Measurements from ENCODE around the gene KLK3. TPM values are rescaled to one million over a fixed set of nuclear protein-coding genes. Genes with fewer than 3 reads are reported as not detected.

The KLK3 gene
- total RNA-seq, 1 experiment from 2014 or later: not detected

DNA sequence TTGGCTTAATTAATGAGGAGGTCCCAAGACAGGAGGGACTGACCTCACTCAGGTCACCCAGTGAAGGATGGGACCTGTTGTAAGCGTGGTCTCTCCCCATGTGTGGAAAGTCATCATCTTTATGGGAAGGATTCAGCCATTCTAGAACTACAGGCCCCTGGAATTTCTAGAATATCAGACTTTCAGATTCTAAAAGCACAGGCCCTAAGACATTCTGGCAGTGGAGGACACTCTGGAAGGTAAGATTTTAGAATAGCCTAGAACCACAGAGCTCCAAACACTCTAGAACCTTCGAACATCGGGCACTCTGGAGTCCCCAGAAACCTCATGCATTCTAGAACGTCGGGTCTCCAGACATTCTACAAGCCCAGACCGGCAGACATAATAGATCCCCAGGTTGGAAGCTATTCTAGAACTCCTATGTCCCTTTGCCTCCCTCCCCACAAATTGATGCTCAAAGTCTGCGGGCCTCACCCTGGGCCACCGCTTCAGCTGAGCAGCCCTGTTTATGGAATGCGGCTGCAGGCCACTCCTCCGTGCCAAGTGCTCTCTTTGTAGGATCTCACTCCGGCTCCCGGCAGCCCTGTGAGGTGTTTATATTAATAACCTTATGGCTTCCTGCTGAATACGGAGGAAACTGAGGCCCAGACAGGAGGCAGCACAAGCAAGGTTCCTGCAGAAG is 19.5 kb upstream of the KLK3 start:
- Histone ChIP-seq H3K27ac (ENCODE audit: low read length) (no peak overlapping the region), H3K27me3 (ENCODE audit: low read length) (peaks cover 35% of the 10 kb centered on the region), H3K9ac (ENCODE audit: low read length) (no peak overlapping the region), H3K9me3 (ENCODE audit: low read length) (no peaks in the 10 kb centered on the region), H3K4me2 (ENCODE audit: low read length) (peak overlapping the region; percentile 73), H3K4me3 (ENCODE audit: low read length) (peak overlapping the region; percentile 56), H4K20me1 (ENCODE audit: low read length) (no peaks in the 10 kb centered on the region), H3K36me3 (ENCODE audit: low read depth, low read length) (no peaks in the 10 kb centered on the region), H3K79me2 (ENCODE audit: low read length) (no peaks in the 10 kb centered on the region), H3K4me1 (ENCODE audit: insufficient read depth, low read length) (peaks cover 3% of the 10 kb centered on the region; the same call in 1 of the 2 replicates), H3F3A (ENCODE audit: low read length, unreplicated experiment) (no peaks in the 10 kb centered on the region), H2AFZ (ENCODE audit: low read length) (peak overlapping the region; percentile 74), H3K9me2 (replicated peaks; ENCODE audit: low read length) (no peaks in the 10 kb centered on the region)
- no peak for DNase-seq
- TF ChIP-seq, protein P1, sequence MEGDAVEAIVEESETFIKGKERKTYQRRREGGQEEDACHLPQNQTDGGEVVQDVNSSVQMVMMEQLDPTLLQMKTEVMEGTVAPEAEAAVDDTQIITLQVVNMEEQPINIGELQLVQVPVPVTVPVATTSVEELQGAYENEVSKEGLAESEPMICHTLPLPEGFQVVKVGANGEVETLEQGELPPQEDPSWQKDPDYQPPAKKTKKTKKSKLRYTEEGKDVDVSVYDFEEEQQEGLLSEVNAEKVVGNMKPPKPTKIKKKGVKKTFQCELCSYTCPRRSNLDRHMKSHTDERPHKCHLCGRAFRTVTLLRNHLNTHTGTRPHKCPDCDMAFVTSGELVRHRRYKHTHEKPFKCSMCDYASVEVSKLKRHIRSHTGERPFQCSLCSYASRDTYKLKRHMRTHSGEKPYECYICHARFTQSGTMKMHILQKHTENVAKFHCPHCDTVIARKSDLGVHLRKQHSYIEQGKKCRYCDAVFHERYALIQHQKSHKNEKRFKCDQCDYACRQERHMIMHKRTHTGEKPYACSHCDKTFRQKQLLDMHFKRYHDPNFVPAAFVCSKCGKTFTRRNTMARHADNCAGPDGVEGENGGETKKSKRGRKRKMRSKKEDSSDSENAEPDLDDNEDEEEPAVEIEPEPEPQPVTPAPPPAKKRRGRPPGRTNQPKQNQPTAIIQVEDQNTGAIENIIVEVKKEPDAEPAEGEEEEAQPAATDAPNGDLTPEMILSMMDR (conservative IDR thresholded peaks at IDR 0.05; ENCODE audit: low read depth, low read length): no peak
- TF ChIP-seq EZH2 (IDR thresholded peaks at IDR 0.05; ENCODE audit: low read length, unreplicated experiment) (no peak), EZH2phosphoT487 (IDR thresholded peaks at IDR 0.05; ENCODE audit: borderline replicate concordance, low read length) (no peak)
- BruUV-seq (replicated peaks): no TSS peak
- ChIA-PET POLR2A (ENCODE audit: unreplicated experiment) (no interaction called here), CTCF (no interaction called here)
- intact Hi-C loops (cut with micrococcal nuclease): no loop called here
- peak; percentile 25; the same call in 1 of the 2 replicates for ATAC-seq

DNA sequence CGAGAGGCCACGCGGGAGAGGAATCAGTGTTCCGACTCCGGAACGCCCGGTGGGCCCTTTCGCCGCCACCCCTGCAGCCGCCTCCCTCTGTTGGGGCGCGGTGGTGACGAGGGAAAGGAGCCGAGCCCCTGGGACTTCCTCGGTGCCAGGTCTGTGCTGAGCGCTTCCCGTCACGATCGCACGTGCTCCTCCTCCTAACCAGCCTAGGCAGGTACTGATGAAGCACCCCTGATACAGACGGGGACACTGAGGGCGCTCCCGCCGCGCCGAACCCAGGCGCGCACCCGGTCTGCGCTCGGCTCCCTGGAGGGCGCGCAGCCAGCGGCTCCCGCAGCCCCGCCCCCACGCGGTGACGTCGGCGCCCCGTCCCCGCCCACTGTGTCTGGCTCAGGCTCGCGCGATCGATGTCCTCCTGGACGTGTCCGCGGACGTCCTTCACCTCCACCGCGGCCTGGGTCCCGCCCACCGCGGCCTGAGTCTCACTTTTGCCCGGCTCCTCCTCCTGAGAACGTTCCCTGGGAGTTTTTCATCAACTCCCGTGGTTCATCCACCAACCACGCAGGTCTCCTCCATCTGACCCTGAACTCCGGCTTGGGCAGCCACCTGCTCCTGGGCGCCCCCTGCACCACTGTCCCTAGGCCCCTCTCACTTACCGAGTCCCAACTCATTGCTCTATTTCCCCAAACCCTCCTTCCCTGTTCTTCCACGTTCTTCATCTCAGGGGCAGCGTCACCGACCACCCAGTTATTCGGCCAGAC is 18.8 kb upstream of the KLK3 start:
- POLR2A ChIA-PET (ENCODE audit: unreplicated experiment): no interaction called here
- Histone ChIP-seq H2AFZ (ENCODE audit: low read length) (peak overlapping the region; percentile 74), H3K9me3 (ENCODE audit: low read length) (no peaks in the 10 kb centered on the region), H3K4me1 (ENCODE audit: insufficient read depth, low read length) (peaks cover 3% of the 10 kb centered on the region; the same call in 1 of the 2 replicates), H3K9ac (ENCODE audit: low read length) (no peak overlapping the region), H3K27me3 (ENCODE audit: low read length) (peaks cover 42% of the 10 kb centered on the region), H3F3A (ENCODE audit: low read length, unreplicated experiment) (no peaks in the 10 kb centered on the region), H3K4me3 (ENCODE audit: low read length) (peak overlapping the region; percentile 56), H3K36me3 (ENCODE audit: low read depth, low read length) (no peaks in the 10 kb centered on the region), H3K79me2 (ENCODE audit: low read length) (no peaks in the 10 kb centered on the region), H4K20me1 (ENCODE audit: low read length) (no peaks in the 10 kb centered on the region), H3K4me2 (ENCODE audit: low read length) (peak overlapping the region; percentile 73), H3K9me2 (replicated peaks; ENCODE audit: low read length) (no peaks in the 10 kb centered on the region), H3K27ac (ENCODE audit: low read length) (no peak overlapping the region)
- CTCF ChIA-PET: no interaction called here
- TF ChIP-seq, protein P1 (conservative IDR thresholded peaks at IDR 0.05; ENCODE audit: low read depth, low read length): 0 out of 2 replicates have a peak, but pooled peaks have one; percentile 13
- TF ChIP-seq EZH2phosphoT487 (IDR thresholded peaks at IDR 0.05; ENCODE audit: borderline replicate concordance, low read length) (no peak), EZH2 (IDR thresholded peaks at IDR 0.05; ENCODE audit: low read length, unreplicated experiment) (no peak)
- ATAC-seq (peak; percentile 83), DNase-seq (peak; percentile 62)
- BruUV-seq (replicated peaks): no TSS peak
- intact Hi-C loops (cut with micrococcal nuclease): no loop called here
